Glutamatergic neuron (in vitro differentiated cells): ENCODE data around the gene ITPKB. TPM values are rescaled to one million over a fixed set of nuclear protein-coding genes. Genes with fewer than 3 reads are reported as not detected.

Experiments used
- DNase-seq: peaks from one replicate; pipeline ENCODE4 v3.0.0; 2022
- H3K27ac Mint-ChIP-seq: one replicate; pipeline ENCODE4 v1.8.0; 2020; ENCODE audit warnings: mild to moderate bottlenecking, mixed read lengths, inconsistent platforms; ENCODE audit not compliant: unreplicated experiment
- H3K27me3 Mint-ChIP-seq: one replicate; pipeline ENCODE4 v1.8.0; 2020; ENCODE audit warnings: mild to moderate bottlenecking, moderate library complexity, mixed read lengths, inconsistent platforms; ENCODE audit not compliant: unreplicated experiment
- H3K36me3 Mint-ChIP-seq: one replicate; pipeline ENCODE4 v1.8.0; 2020; ENCODE audit warnings: mild to moderate bottlenecking, mixed read lengths, inconsistent platforms; ENCODE audit not compliant: unreplicated experiment
- H3K4me1 Mint-ChIP-seq: one replicate; pipeline ENCODE4 v1.8.0; 2020; ENCODE audit warnings: mild to moderate bottlenecking, low read depth, mixed read lengths, inconsistent platforms; ENCODE audit not compliant: unreplicated experiment
- H3K4me3 Mint-ChIP-seq: one replicate; pipeline ENCODE4 v1.8.0; 2020; ENCODE audit warnings: mild to moderate bottlenecking, mixed read lengths, inconsistent platforms; ENCODE audit not compliant: unreplicated experiment
- H3K9me3 Mint-ChIP-seq: one replicate; pipeline ENCODE4 v1.8.0; 2020; ENCODE audit warnings: mild to moderate bottlenecking, moderate library complexity, mixed read lengths, inconsistent platforms; ENCODE audit not compliant: unreplicated experiment
- total RNA-seq: library from RNA; stranded (reverse); fragmentation: NEBNext Ultra II Directional; extraction: Animal tissue kit (Norgen Biotek cat#: 25700); gene quantifications from one replicate; pipeline ENCODE4 v1.2.1, GENCODE V29; 2021; ENCODE audit not compliant: unreplicated experiment
- TF ChIP-seq, protein P1 (sequence below): fragments of 200-600 bp; sonication (generic); IDR thresholded peaks from one replicate; pipeline ENCODE4 v1.5.0; 2021; ENCODE audit not compliant: partially characterized antibody, unreplicated experiment

The ITPKB gene
- total RNA-seq, 1 donor from 2014 or later = 0.34 TPM

DNA sequence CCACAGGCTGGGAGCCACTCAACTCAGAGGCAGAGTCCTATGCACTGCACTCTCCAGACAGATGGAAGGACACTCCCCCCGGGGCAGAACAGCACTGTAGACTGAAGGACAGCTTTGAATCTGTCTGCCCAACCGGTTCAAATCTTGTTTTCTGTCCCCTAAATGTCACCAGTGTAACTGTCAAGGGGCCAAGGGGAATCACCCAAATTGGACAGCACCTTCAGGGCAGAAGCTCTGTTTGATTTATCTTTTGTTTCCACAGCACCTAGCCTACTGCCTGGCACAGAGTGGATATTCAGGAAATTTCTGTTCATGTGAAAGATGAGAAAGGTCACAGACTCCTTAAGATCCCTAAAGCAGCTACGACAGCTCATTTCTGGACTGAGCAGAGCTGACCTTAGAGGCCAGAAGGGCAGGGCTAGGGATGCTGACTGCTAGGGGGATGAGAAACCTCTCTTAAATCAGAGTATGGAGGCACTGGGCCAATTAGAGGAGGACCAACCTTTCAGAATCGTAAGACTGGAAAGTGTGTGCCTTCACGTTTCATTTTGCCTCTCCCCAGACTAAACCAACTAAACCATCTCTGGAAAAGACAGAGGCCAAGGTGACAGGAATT lies 41.0 kb downstream of the ITPKB start:
- Mint-ChIP-seq H3K4me1 (peaks cover 22% of the 10 kb centered on the region), H3K4me3 (no peak overlapping the region), H3K9me3 (peaks cover 6% of the 10 kb centered on the region), H3K36me3 (no peaks in the 10 kb centered on the region), H3K27me3 (peaks cover 2% of the 10 kb centered on the region), H3K27ac (no peak overlapping the region)
- DNase-seq = no peak
- TF ChIP-seq, protein P1, sequence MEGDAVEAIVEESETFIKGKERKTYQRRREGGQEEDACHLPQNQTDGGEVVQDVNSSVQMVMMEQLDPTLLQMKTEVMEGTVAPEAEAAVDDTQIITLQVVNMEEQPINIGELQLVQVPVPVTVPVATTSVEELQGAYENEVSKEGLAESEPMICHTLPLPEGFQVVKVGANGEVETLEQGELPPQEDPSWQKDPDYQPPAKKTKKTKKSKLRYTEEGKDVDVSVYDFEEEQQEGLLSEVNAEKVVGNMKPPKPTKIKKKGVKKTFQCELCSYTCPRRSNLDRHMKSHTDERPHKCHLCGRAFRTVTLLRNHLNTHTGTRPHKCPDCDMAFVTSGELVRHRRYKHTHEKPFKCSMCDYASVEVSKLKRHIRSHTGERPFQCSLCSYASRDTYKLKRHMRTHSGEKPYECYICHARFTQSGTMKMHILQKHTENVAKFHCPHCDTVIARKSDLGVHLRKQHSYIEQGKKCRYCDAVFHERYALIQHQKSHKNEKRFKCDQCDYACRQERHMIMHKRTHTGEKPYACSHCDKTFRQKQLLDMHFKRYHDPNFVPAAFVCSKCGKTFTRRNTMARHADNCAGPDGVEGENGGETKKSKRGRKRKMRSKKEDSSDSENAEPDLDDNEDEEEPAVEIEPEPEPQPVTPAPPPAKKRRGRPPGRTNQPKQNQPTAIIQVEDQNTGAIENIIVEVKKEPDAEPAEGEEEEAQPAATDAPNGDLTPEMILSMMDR = no peak

DNA sequence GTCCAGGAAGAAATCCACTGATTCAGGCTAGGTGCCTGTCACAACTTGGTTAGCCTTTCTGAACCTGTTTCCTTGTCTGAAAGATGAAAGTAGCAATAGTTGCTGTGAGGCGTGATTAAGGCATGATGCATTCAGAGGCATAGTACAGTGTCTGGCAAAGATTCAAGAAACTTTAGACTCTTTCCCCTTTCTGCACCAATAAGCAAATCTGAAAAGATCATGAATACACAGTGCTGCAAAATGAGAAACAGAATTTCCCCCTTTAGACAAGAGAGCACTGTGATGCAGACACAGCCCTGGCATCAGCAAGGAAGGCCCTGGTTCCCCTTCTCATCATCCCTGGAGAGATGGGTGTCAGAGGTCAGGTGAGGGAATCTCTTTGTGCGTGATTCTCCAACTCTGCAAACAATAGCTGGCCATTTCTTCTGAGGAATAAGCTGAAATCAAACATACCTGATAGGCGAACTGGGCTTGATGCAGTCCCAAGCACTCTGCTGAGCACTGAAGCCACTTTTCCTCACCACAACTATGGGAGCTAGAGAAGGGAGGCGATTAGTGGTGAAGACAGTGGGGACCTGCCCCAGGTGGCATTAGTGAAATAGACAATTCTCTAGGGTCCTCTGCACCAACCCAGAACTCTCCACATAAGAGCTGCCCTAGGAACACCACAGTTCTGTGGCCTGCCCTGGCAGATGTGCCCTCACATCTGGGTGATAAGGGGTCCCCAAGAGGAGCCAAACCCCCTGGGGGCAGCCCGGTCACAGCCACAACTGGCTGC lies 41.7 kb downstream of the ITPKB start:
- TF ChIP-seq, protein P1 = no peak
- no peak overlapping the region for H3K27ac Mint-ChIP-seq
- DNase-seq = no peak
- H3K9me3 Mint-ChIP-seq = peaks cover 6% of the 10 kb centered on the region
- H3K36me3 Mint-ChIP-seq = no peaks in the 10 kb centered on the region
- peaks cover 2% of the 10 kb centered on the region for H3K27me3 Mint-ChIP-seq
- H3K4me3 Mint-ChIP-seq = no peak overlapping the region
- H3K4me1 Mint-ChIP-seq = peaks cover 25% of the 10 kb centered on the region

DNA sequence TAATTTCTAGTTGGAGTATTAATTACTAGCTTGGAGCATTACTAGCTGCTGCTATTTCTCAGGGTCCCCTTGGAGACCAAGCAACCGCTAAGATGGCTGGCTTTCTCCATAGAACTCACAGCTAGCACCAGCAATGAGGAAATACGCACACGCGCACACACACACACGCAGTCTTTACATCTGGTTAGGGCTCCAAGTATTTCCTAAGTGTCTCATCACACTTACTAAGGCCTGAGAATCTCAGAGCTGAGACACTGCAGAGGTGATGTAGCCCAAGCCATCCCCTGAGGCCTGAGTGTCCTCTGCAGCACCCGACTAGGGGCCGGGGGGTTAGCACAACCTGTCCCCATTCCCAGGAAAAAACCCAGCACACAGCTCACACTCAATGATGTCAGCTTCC lies 42.5 kb downstream of the ITPKB start:
- DNase-seq = no peak
- Mint-ChIP-seq H3K9me3 (peaks cover 4% of the 10 kb centered on the region), H3K4me1 (peaks cover 25% of the 10 kb centered on the region), H3K4me3 (no peak overlapping the region), H3K36me3 (no peaks in the 10 kb centered on the region), H3K27me3 (peaks cover 2% of the 10 kb centered on the region), H3K27ac (no peak overlapping the region)
- TF ChIP-seq, protein P1 = no peak

DNA sequence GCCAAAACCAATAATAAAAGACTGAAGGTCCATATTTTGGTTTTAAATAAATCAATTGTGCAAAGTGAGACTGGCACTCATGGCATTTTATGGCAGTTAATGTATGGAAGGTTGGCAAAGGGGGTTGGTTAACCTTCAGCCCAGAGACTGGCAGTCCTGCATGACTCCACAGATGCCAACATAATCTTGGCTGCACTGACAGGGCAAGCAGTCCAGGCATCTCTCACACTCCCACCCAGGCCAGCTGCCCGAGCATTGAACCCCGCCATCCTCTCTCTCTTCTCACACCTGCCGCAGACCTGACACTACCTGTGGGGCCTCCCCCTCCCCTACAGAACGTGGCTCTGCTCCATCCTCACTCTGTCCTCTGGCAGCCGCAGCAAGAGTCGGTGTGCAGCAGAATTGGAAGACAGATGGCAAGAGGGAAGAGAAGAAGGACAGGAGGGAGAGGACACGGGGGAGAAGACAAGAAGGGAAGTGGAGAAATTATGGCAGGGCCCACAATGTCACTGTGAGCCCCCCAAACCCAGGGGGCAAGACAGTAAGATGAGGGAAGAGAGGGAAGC lies 43.7 kb downstream of the ITPKB start:
- peaks cover 25% of the 10 kb centered on the region for H3K4me1 Mint-ChIP-seq
- H3K9me3 Mint-ChIP-seq = peaks cover 4% of the 10 kb centered on the region
- H3K27me3 Mint-ChIP-seq = peaks cover 2% of the 10 kb centered on the region
- no peak overlapping the region for H3K4me3 Mint-ChIP-seq
- H3K27ac Mint-ChIP-seq = no peak overlapping the region
- no peaks in the 10 kb centered on the region for H3K36me3 Mint-ChIP-seq
- TF ChIP-seq, protein P1 = no peak
- no peak for DNase-seq

DNA sequence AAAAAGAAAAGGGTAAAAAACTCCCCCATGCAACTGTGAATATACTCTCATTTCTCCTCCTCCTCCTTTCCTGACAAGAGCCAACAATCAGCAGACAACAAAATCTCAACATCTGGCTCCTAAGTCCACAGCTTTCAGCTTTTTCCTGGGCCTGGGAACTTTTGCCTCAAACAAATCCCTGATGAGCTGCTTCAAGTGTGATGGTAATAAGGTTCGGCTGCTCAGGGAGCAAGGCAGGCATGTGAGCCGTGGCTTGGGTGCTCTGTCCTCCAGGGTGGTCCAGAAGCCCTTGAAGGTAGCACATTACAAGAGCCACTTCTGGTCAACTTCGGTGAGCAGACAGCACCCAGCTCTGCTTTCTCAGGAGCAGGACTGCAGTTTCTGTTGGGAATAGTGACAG lies 46.3 kb downstream of the ITPKB start:
- H3K27me3 Mint-ChIP-seq = no peaks in the 10 kb centered on the region
- TF ChIP-seq, protein P1 = no peak
- no peak overlapping the region for H3K27ac Mint-ChIP-seq
- no peak overlapping the region for H3K4me3 Mint-ChIP-seq
- H3K9me3 Mint-ChIP-seq = peaks cover 4% of the 10 kb centered on the region
- H3K4me1 Mint-ChIP-seq = peaks cover 35% of the 10 kb centered on the region
- H3K36me3 Mint-ChIP-seq = no peaks in the 10 kb centered on the region
- no peak for DNase-seq
